IPS DF 19.7 (cell line): ENCODE data around the gene TMTC2.
"Not testable (repeated sequence)": the region's sequence is repeated elsewhere in the genome, so short reads cannot be mapped to it uniquely, and the experiment has no call there.

ENCODE experiments used
- DNase-seq: peaks from one replicate; pipeline ENCODE4 v3.0.0-alpha.2; 2013; ENCODE audit warnings: low read depth, low spot score

The TMTC2 gene

GRCh38 chr12:82787016-82787415, 100.3 kb downstream of the TMTC2 start:
- DNase-seq, result no peak

- DNase-seq, result no peak
Measured at GRCh38 chr12:82788594-82788993, 101.9 kb downstream of the TMTC2 start.

- DNase-seq, result no peak
Measured at GRCh38 chr12:82789674-82790073, 103.0 kb downstream of the TMTC2 start.

GRCh38 chr12:82793751-82794281, 107.1 kb downstream of the TMTC2 start:
- no peak for DNase-seq

GRCh38 chr12:82797480-82797879, 110.8 kb downstream of the TMTC2 start:
- DNase-seq, result no peak

GRCh38 chr12:82800185-82800584, 113.5 kb downstream of the TMTC2 start:
- DNase-seq, result no peak

- no peak for DNase-seq
Measured at GRCh38 chr12:82801951-82802610, 115.4 kb downstream of the TMTC2 start.

GRCh38 chr12:82803201-82803600, 116.5 kb downstream of the TMTC2 start:
- no peak for DNase-seq

GRCh38 chr12:82804601-82805000, 117.9 kb downstream of the TMTC2 start:
- no peak for DNase-seq

GRCh38 chr12:82805004-82805403, 118.3 kb downstream of the TMTC2 start:
- not testable (repeated sequence) for DNase-seq

GRCh38 chr12:82805812-82806497, 119.2 kb downstream of the TMTC2 start:
- DNase-seq, result no peak

- DNase-seq, result no peak
Measured at GRCh38 chr12:82807132-82807737, 120.5 kb downstream of the TMTC2 start.

- no peak for DNase-seq
Measured at GRCh38 chr12:82810568-82810967, 123.9 kb downstream of the TMTC2 start.

GRCh38 chr12:82817368-82817767, 130.7 kb downstream of the TMTC2 start:
- DNase-seq, result no peak

- DNase-seq, result no peak
Measured at GRCh38 chr12:82818271-82819035, 131.7 kb downstream of the TMTC2 start.

- DNase-seq, result no peak
Measured at GRCh38 chr12:82826505-82826904, 139.8 kb downstream of the TMTC2 start.

GRCh38 chr12:82832096-82832495, 145.4 kb downstream of the TMTC2 start:
- no peak for DNase-seq

- no peak for DNase-seq
Measured at GRCh38 chr12:82832981-82833380, 146.3 kb downstream of the TMTC2 start.

- no peak for DNase-seq
Measured at GRCh38 chr12:82833481-82833880, 146.8 kb downstream of the TMTC2 start.

- DNase-seq, result no peak
Measured at GRCh38 chr12:82835217-82835616, 148.5 kb downstream of the TMTC2 start.

GRCh38 chr12:82838131-82838551, 151.4 kb downstream of the TMTC2 start:
- no peak for DNase-seq

- DNase-seq, result no peak
Measured at GRCh38 chr12:82838827-82839226, 152.1 kb downstream of the TMTC2 start.
